T1000 (cell line): ENCODE data around the gene POU2AF2.
"Not testable (repeated sequence)": the region's sequence is repeated elsewhere in the genome, so short reads cannot be mapped to it uniquely, and the experiment has no call there.

Source experiments
- DNase-seq: peaks from one replicate; lab custom pipeline; 2025; ENCODE audit warnings: mixed read lengths; lab: John Stamatoyannopoulos, UW

POU2AF2 gene, protein sequence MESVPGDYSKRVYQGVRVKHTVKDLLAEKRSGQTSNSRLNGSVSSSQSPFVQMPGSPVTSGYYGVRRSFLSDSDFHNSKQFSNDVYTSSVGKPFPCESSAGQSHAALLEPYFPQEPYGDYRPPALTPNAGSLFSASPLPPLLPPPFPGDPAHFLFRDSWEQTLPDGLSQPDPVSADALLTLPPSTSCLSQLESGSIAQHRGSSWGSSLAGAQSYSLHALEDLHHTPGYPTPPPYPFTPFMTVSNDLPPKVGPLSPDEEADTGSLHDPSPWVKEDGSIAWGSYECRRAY

DNA sequence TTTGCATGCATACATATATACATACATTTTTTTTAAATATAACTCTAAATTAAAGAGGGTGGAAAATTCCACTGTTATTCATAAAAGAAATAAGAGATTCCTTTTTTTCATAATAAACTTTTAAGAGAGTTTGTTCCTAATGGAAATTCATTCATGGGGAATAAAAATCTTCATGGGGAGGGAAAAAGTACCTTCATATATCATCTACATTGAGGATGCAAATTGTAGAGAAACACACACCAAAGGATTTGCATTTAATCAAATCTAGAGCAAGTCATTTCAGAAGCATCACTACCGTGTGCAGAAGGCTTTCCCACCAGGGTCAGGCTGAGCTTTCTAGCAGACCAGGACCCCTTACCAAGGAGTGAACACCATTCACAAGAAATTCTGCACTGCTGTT lies at the start of gene POU2AF2:
Gene POU2AF2 (plus strand): TSS at position 301 of the 400 bp plus-strand sequence. CDS start 129 bp downstream, outside the sequence.
- no peak for DNase-seq

DNA sequence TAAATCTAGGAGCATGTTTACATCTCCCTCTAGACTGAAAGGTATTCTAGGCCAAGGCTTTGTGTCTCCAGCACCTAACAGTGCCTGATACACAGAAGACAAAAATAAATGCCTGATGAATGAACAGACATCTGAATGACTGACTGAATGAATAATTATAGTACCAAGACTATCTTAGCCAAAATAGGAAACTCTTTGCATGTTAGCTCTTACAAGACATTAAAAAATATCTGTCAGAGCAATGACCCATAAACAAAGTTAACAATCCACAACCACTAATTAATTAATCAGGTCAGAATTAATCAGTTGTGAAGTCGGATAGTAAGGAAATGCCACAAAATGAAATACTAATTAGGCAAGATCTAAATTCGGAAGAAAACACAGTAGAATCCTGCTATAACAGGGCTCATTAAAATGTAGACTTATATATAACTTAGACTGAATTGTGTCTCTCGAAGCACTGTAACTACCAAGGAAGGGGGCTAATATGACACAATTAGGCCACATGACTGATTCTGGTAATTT lies 45.5 kb upstream of the POU2AF2 start:
- no peak for DNase-seq

DNA sequence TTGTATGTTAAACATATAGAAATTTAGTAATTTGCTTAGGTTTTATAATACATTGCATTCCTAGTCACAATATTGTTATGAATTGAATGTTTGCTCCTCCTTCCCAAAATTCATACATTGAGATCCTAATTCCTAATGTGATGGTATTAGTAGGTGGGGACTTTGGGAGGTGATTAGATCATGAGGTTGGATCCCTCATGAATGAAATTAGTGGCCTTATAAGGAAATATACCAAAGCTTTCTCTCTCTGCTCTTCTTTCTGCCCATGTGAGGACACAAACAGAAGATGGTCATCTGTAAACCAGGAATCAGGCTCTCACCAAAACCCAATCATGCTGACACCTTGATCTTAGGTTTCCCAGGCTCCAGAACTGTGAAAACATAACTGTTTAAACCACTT lies 41.3 kb upstream of the POU2AF2 start:
- DNase-seq = no peak

DNA sequence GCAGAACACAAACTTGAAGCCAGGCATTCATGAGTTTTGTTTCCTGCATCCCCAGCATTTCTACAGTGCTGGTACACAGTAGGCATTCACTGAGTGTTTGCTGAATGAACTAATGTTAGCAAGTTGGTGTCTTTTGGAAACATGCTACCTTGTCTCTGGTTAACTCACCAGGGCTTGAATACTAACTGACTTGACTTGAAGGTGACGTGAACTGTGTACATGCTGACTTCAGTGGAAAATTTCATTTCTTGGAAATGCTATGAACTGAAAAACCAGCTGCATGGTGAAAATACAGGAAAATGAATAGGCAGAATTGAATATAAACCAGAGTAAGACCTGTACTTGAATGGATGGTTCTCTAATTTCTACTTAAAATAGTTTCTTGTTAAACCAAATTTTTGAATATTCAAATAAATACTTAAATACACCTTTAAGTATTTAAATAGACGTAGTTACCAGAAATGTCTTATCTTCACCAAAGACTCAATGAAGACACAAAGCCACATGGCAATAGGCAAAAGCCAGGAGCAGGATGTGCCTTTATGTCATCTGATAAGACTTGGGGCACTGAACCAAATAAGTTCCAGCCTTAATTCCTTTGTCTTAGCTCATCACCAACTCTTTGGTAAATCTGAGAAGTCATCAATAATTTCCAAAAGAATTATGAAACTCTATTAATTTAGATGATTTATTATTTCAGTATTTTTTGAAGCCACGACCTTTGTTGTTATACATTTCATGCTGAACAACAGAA lies 39.7 kb upstream of the POU2AF2 start:
- no peak for DNase-seq

DNA sequence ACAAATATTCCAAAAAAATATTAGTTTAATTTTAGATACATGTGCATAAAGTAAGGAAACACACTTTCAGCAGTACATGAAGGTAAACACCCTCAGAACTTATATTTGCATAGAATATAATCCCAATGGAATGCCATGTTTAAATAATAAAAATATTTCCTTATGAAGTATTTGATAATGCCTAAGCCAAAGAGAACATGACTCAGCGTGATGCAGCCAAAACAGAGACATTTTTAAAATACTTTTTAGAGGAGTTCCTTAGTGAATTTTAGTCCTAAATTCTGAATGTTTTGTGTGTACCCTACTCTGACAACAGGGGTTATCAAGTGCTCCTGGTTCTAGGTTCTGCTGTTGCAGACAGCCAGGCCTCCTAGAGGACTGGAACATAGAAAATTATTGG lies 39.1 kb upstream of the POU2AF2 start:
- no peak for DNase-seq

DNA sequence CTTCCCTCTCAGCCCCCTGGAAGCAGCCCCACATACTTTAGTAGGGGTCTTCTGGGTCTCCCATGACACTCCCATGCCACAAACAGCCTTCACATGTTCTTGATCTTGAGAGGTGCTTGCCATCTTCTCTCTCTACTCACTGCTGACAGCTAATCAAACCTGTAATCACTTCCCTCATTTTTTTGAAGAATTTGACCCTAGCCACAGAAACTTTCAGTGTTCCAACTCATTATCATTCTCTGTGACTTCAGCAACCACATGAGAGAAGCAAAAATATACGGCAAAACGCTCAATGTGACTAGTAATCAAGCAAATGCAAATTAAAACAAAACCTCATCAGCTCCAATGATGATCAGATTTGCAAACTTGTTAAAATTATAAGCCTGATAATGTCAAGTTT lies 38.3 kb upstream of the POU2AF2 start:
- no peak for DNase-seq

DNA sequence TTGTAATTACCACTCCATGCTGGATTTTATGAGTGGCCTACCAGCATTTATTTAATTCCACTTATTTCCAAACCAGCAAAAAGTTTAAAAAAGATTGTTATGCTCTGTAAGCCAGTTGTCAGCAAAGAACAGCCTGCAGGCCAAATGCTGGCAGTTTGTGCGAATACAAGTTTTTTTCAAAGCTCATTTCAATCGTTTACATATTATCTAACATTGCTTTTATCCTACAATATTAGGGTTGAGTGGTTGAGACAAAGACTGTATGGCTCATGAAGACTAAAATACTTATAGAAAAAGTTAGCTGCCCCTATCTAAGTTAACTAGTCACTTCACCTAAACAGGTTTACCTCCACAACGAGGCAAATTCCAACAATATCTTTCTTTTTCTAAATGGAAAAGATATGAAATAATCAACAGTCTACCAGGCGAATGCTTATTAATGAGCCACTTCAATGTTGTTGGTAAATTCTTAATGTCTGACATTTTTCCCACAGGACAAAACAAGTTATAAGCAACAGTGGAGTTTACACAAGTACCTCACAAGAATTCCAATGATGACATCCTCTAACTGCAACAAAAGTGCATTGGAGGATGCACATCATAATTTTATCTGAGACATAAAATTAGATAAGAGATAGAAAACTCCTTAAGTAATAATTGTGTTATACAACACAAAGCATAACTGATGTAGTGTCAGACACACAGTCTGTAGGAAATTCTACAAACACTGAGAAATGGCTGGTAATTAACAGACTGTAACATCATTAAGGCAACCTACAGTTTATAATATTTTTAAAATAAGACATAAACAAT lies 35.8 kb upstream of the POU2AF2 start:
- DNase-seq = no peak

DNA sequence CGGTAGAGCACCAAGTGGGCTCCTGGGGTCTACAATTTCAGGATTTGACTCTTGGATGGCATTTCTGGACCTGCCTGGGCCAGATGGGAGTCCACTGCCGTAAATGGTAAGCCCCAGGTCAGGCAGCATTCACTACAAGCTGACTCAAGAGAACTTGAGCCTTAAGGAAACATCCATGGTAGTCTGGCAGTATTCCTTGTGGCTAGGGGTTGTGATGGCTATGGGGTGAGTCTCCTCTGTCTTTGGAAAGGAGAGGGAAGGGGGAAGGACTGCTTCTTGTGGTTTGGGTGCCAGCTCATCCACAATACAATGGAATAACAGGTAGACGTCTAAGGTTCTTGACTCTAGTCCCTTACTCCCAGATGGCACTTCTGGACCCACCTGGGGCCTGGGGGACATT lies 32.3 kb upstream of the POU2AF2 start:
- no peak for DNase-seq

DNA sequence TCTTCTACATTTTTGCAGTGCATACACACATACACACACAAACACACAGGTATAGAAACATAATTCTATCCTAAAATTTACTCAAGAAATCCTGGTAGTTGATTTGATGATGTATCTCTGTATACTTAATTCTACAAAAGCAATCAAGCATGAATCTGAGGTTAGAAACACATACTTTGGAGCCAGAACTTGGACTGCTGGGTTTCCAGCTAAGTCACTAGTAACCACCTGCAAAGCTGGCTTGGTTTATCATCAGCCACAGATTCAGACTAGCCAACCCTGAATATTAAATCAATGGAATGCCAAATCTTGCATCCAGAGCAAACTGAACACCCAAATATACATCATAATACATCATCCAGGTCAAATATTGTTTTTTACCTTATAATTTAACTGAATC lies 24.8 kb upstream of the POU2AF2 start:
- DNase-seq = no peak

DNA sequence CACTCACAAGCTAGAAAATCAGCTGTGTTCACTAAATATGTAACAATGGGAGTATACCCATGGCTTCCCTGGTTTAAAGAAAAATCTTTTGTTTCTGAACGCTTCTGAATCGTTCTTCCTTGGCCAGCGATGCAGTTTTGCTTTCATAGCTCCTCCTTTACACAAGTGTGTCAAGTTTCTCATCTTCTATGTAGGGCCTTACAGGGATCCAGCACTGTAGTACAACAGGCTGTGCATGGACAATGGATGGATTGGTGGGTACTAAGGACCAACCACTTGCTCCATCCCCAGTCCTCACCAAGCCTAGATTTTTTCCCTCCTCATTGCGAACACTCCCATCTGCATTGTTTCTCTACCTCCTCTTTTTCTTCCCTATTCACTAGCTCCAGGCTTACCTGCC lies 24.3 kb upstream of the POU2AF2 start:
- DNase-seq = no peak

DNA sequence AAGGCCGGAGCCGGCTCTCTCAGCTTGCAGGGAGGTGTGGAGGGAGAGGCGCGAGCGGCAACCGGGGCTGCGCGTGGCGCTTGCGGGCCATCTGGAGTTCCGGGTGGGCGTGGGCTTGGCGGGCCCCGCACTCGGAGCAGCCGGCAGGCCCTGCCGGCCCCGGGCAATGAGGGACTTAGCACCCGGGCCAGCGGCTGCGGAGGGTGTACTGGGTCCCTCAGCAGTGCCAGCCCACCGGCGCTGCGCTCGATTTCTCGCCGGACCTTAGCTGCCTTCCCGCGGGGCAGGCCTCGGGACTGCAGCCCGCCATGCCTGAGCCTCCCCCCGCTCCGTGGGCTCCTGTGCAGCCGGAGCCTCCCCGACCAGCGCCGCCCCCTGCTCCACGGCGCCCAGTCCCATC lies 23.6 kb upstream of the POU2AF2 start:
- DNase-seq = not testable (repeated sequence)

DNA sequence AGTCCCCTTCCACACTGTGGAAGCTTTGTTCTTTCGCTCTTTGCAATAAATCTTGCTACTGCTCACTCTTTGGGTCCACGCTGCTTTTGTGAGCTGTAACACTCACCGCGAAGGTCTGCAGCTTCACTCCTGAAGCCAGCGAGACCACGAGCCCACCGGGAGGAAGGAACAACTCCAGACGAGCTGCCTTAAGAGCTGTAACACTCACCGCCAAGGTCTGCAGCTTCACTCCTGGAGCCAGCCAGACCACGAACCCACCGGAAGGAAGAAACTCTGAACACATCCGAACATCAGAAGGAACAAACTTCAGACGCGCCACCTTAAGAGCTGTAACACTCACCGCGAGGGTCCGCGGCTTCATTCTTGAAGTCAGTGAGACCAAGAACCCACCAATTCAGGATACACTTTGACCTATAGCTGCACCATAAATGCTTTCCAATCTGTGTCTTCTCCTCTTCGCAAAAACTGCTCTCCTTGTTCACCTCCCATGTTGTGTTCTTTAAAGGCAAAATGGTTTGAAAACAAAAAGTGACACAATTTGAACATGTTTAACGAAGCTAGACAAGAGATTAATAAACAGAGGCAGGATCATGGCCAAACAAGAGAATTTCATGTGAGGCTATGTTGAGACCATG lies 22.6 kb upstream of the POU2AF2 start:
- not testable (repeated sequence) for DNase-seq

DNA sequence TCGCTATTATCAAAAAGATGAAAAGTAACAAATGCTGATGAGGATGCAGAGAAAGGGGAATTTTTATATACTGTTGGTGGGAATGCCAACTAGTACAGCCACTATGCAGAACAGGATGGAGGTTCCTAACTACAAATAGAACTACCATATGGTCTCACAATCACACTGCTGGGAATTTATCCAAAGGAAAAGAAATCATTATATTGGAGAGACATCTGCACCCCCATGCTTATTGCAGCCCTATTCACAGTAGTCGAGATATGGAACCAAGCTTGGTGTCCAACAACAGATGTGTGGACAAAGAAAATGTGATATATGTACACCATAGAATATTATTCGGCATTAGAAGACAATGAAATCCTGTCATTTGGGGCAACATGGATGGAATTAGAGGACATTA lies 19.6 kb upstream of the POU2AF2 start:
- DNase-seq = no peak

DNA sequence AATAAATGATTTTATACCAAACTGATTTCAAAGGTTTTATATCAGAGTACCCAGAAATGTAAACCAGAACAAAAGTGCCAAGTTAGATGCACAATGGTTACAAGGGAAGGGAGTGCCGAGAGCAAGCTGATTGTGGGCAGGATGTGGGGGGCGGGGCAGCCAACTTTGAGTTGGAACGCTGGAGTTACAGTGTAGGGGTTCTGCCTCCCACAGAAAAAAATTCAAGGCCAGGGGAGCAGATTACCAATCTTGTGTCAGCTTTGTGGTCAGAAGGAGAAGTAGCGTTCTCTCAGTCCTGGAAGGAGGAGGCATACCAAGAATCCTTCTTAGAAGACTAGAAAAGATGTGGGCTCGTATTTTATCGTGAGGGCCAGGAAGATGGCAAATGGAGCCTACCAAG lies 15.9 kb upstream of the POU2AF2 start:
- DNase-seq = no peak

DNA sequence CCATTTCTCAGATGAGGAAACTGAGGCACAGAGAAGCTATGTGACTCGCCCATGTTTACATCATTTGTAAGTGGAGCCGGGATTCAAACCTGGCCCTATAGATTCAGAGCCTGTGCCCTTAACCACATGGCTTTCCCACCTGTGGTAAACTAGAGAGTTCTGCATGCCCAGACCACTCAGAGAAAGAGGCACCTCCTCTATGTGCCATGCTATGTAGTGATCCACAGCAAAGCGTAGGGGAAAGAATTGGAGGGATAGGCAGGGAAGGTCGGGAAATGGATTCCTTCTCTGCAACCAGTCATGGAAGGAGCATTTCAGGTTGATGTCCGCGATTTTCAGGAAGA lies 15.4 kb upstream of the POU2AF2 start:
- DNase-seq = no peak

DNA sequence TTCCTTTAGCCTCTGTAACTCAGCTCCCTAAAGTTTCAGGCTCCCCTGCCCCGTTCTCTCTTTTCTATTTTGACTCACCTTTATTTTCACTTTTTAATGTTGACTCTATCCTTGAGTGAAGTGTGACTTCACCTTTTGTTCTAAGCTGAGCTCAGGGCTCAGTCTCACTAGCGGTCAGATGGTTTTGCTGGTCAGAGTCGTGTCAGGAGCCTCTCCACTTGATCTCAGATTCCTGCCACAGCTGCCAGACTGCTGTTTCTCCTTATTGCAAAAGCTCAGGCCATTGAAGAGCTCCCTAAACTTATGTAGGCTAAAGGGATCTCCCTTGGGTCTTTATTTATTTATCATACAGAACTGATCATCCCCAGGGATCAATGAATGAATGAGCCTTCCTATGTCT lies 13.7 kb upstream of the POU2AF2 start:
- no peak for DNase-seq

DNA sequence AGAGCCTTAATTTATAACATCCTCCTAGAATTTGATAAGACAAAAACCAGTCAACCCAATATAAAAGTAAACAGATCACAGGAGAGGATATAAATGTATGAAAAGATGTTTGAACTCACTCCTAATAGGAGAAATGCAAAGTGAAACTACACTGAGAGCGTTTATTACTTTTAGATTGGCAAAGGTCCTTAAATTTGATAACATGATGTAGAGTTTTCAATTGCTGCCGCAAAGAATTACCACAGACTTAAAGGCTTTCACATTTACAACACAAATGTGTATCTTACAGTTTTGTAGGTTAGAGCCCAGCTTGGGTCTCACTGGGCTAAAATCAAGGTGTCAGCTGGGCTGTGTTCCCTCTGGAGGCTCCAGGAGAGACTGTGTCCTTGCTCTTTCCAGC lies 9.1 kb upstream of the POU2AF2 start:
- no peak for DNase-seq

DNA sequence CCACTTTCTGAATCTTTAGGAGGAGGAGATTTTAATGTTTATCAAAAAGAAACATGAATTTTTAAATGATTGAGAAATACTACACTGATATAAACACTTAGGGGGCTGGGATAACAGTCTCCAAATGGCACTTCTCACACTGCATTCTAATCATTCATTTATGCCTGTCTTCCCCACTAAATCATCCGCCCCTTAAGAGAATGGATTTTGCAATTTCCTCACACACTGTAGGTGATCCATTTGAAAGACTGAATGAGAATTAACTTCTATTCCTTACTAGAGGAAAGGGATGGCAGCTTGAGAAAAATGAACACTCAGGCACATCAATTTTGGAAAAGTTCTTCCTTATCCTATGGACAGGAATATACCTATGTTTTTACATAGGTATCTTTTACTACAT lies 7.6 kb upstream of the POU2AF2 start:
- no peak for DNase-seq

DNA sequence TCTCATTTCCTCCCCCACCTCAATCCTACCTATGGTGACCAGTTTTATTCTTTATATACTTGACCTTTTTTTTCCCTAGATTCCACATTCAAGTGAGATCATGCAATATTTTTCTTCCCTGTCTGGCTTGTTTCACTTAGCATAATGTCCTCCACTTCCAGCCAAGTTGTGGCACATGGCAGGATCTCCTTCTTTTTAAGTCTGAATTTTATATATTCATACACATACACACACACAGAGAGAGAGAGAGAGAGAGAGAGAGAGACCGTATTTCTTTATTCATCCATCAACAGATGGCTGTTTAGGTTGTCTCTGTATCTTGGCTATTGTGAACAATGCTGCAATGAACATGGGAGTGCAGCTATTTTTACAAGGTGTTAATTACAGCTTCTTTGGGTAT lies 1.4 kb downstream of the POU2AF2 start:
- DNase-seq = no peak

DNA sequence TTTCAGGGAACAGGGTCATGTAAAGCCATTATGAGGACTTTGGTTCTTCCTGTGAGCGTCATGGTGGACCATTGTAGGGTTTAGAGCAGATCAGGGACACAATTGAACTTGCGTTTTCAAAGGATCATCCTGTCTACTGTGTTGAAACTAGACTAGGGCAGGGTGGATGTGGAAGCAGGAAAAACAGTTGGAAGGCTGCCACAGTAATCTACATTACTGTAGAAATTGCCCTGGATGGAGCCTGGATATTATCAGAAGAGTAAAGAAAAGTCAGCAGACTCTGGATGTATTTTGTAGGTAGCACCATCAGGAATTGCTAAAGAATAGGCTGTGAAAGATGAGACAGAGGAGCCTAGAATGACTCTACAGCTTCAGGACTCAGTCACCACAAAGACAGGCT lies 5.4 kb downstream of the POU2AF2 start:
- no peak for DNase-seq

DNA sequence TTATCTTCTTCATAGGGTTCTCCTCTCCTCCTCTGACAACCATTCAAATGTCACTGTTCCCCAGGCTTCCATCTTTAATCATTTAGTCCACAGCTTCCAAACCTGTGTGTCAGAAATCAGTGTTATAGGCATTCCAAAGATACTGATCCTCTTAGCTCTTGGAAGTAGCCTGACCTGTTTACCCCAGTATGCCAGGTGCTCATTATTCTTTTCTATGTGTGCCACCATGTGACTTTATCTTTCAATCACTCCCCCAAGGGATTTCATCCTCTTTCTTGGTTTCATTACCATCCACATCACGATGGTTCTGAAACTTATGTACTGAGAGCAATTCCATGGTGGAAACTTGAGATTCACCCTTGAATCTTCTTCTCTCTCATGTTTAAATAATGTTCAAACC lies 7.6 kb downstream of the POU2AF2 start:
- no peak for DNase-seq

DNA sequence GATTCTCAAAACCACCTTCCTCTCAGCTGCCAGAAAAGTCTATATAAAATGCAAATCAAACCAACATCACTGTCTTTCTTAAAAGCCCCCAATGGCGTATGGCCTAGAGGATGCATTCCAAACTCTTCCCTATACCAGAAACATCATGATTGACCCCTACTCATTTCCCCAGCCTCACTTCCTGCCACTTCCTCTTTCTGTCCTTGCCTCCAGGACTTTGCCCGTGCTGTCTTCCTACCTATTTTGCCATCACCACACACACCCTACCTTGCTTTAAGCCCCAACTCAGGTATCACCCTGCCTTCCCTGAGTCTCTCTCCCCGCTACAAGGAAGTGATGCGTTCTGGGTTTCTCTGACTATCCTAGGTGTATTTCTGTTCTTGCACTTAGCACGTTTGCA lies 8.1 kb downstream of the POU2AF2 start:
- no peak for DNase-seq
